B cell (primary cell): ENCODE measurements around the gene SLC44A1. TPM values are rescaled to one million over a fixed set of nuclear protein-coding genes. Genes with fewer than 3 reads are reported as not detected.

Source experiments
- ATAC-seq: fragments of 200-7000 bp; cut with Tn5 transposase; one replicate; pipeline ENCODE4 v1.10.0; 2021; ENCODE audit warnings: low read depth, mild to moderate bottlenecking, moderate number of reproducible peaks, moderate library complexity
- CTCF ChIA-PET: fragments of 350-600 bp; sonication (Branson Sonifier 250); formaldehyde crosslinking; loops from one replicate; lab custom pipeline; 2021; ENCODE audit warnings: antibody characterized with exemption, inconsistent platforms; lab: Charles Lee
- POLR2A ChIA-PET: fragments of 350-600 bp; sonication (Branson Sonifier 250); formaldehyde crosslinking; loops from one replicate; lab custom pipeline; 2021; ENCODE audit warnings: antibody characterized with exemption; lab: Charles Lee
- DNase-seq: peaks from one replicate; pipeline ENCODE4 v3.0.0; 2013
- H2AFZ ChIP-seq: 2 replicates; pipeline ENCODE4 v1.6.1; 2012; ENCODE audit warnings: mild to moderate bottlenecking, low read depth, low read length; ENCODE audit not compliant: insufficient read depth, poor library complexity, severe bottlenecking
- H3K27ac ChIP-seq, 2 donors: 1 replicate in 1 of 2; 2 replicates in 1 of 2; pipeline ENCODE4 v1.5.1; 2012 to 2013; ENCODE audit warnings: low read length in 2 of 2, mild to moderate bottlenecking in 2 of 2, moderate library complexity in 1 of 2
- H3K27me3 ChIP-seq, 4 experiments: fragments of 200-600 bp in 1 of 4; sonication (generic) in 1 of 4; replicated peaks in 1 of 4; 1 replicate in 2 of 4; 2 replicates in 2 of 4; pipeline versions ENCODE4 v1.6.1 to v1.7.0; 2013 to 2016; ENCODE audit warnings: low read length in 3 of 4, mild to moderate bottlenecking in 2 of 4, mixed read lengths in 1 of 4, moderate library complexity in 1 of 4; ENCODE audit not compliant: insufficient read depth in 4 of 4, control insufficient read depth in 3 of 4; ENCODE audit errors: control extremely low read depth in 1 of 4
- H3K36me3 ChIP-seq, 2 experiments: replicated peaks in 1 of 2; 1 replicate in 1 of 2; 2 replicates in 1 of 2; pipeline versions ENCODE4 v1.6.1 to v1.7.1; 2013; ENCODE audit warnings: low read length in 1 of 2; ENCODE audit not compliant: insufficient read depth in 2 of 2, control insufficient read depth in 1 of 2; ENCODE audit errors: control extremely low read depth in 1 of 2, extremely low read depth in 1 of 2
- H3K4me1 ChIP-seq, 2 donors: fragments of 200-600 bp in 1 of 2; sonication (generic) in 1 of 2; 1 replicate in 1 of 2; 2 replicates in 1 of 2; pipeline versions ENCODE4 v1.5.1 to v1.6.1; 2013 to 2017; ENCODE audit warnings: low read length in 2 of 2; ENCODE audit not compliant: control insufficient read depth in 2 of 2, insufficient read depth in 2 of 2
- H3K4me2 ChIP-seq: replicated peaks from 2 replicates; pipeline ENCODE3; 2012; ENCODE audit warnings: mild to moderate bottlenecking, low read depth, low read length; ENCODE audit not compliant: poor library complexity, severe bottlenecking
- H3K4me3 ChIP-seq, 5 experiments: fragments of 200-600 bp in 1 of 5; sonication (generic) in 1 of 5; 1 replicate in 3 of 5; 2 replicates in 2 of 5; pipeline versions ENCODE4 v1.5.1 to v1.7.0; 2011 to 2016; ENCODE audit warnings: low read length in 4 of 5, mild to moderate bottlenecking in 4 of 5, low read depth in 2 of 5, control low read depth in 1 of 5, moderate library complexity in 1 of 5; ENCODE audit not compliant: insufficient read depth in 1 of 5; ENCODE audit errors: control extremely low read depth in 1 of 5, extremely low read depth in 1 of 5
- H3K79me2 ChIP-seq: fragments of 200-600 bp; sonication (generic); one replicate; pipeline ENCODE4 v1.6.0; 2016; ENCODE audit warnings: low read length; ENCODE audit not compliant: control insufficient read depth, insufficient read depth
- H3K9ac ChIP-seq: fragments of 200-600 bp; sonication (generic); 2 replicates; pipeline ENCODE4 v1.6.1; 2017; ENCODE audit warnings: mild to moderate bottlenecking, low read length, moderate library complexity
- H3K9me3 ChIP-seq, 3 donors: one replicate each; pipeline versions ENCODE4 v1.6.1 to v1.7.1; 2013; ENCODE audit warnings: low read length in 2 of 3; ENCODE audit not compliant: control insufficient read depth in 2 of 3, insufficient read depth in 1 of 3; ENCODE audit errors: control extremely low read depth in 1 of 3
- H4K20me1 ChIP-seq: 2 replicates; pipeline ENCODE4 v1.6.0; 2012; ENCODE audit warnings: mild to moderate bottlenecking, low read length; ENCODE audit not compliant: insufficient read depth, control insufficient read depth, poor library complexity, severe bottlenecking
- H3K27ac Mint-ChIP-seq: one replicate; pipeline ENCODE4 v1.8.0; 2021; ENCODE audit warnings: mixed read lengths
- H3K27me3 Mint-ChIP-seq: one replicate; pipeline ENCODE4 v1.8.0; 2021; ENCODE audit warnings: mixed read lengths
- H3K4me1 Mint-ChIP-seq: one replicate; pipeline ENCODE4 v1.8.0; 2021; ENCODE audit warnings: mixed read lengths
- H3K4me3 Mint-ChIP-seq: one replicate; pipeline ENCODE4 v1.8.0; 2021; ENCODE audit warnings: mixed read lengths
- H3K9me3 Mint-ChIP-seq: one replicate; pipeline ENCODE4 v1.8.0; 2022; ENCODE audit warnings: mixed read lengths; ENCODE audit not compliant: insufficient read depth
- EZH2 ChIP-seq: IDR thresholded peaks from 2 replicates; pipeline ENCODE4 v1.6.1; 2012; ENCODE audit warnings: borderline replicate concordance, low read depth, mild to moderate bottlenecking, moderate library complexity, low read length; ENCODE audit not compliant: insufficient read depth, poor library complexity, severe bottlenecking
- WGBS: methylation state at CpG from one replicate; pipeline ENCODE4 v1.1.5; 2013; ENCODE audit warnings: missing lambda C conversion rate; ENCODE audit not compliant: insufficient coverage; 5-methylcytosine and 5-hydroxymethylcytosine counted together
- intact Hi-C: fragments of 100-400 bp; cut with micrococcal nuclease; formaldehyde crosslinking; loops from one replicate; pipeline ENCODE4 v1.10.0; 2022
- polyA plus RNA-seq: library from polyadenylated mRNA; depleted of rRNA; stranded (reverse); fragments of >200 nt; gene quantifications from 2 replicates; pipeline ENCODE4 v1.2.3, GENCODE V29; 2012
- total RNA-seq, 2 donors: library from RNA; stranded (reverse); fragments of 120-200 nt in 1 of 2; gene quantifications; 1 replicate in 1 of 2; 2 replicates in 1 of 2; pipeline versions ENCODE4 v1.2.3 to v1.2.4, GENCODE V29; 2013 to 2022
- TF ChIP-seq, protein P1 (sequence below): fragments of 200-600 bp; IDR thresholded peaks from one replicate; pipeline ENCODE4 v1.8.0; 2022; ENCODE audit warnings: antibody characterized with exemption, mild to moderate bottlenecking

SLC44A1 gene
- total and polyA plus RNA-seq, 2 donors (not counting 1 experiment from before 2014, with no cell fraction given) = 2.2 to 17.7 TPM

- no peak overlapping the region for H3K9ac ChIP-seq
- ChIA-PET POLR2A (no interaction called here), CTCF (interaction anchor here (1.1 kb wide), 1 partner anchor 10 kb away, joined by 3 read pairs; no protein-coding TSS in a partner anchor)
- 75% methylated on average over 3 of the region's 3 CpGs for WGBS
- DNase-seq (no peak), ATAC-seq (no peak)
- H3K27me3 Mint-ChIP-seq = no peaks in the 10 kb centered on the region
- peaks cover 4 to 6% of the 10 kb centered on the region in 2 donors for H3K4me1 ChIP-seq
- no peak overlapping the region for H3K27ac Mint-ChIP-seq
- no peak overlapping the region for H3K4me3 Mint-ChIP-seq
- no peak overlapping the region for H3K4me3 ChIP-seq
- intact Hi-C loops = loop anchor here (10.0 kb wide), 1 partner anchor 115 kb away; the partner anchor contains the start of gene SLC44A1
- H2AFZ ChIP-seq = no peak overlapping the region
- H3K36me3 ChIP-seq = peaks cover 1 to 5% of the 10 kb centered on the region in 2 experiments
- no peaks in the 10 kb centered on the region for H4K20me1 ChIP-seq
- H3K79me2 ChIP-seq = no peaks in the 10 kb centered on the region
- H3K4me1 Mint-ChIP-seq = peaks cover 11% of the 10 kb centered on the region
- H3K27ac ChIP-seq = no peak overlapping the region
- H3K4me2 ChIP-seq = no peak overlapping the region
- H3K9me3 ChIP-seq = no peaks in the 10 kb centered on the region
- H3K27me3 ChIP-seq = no peaks in the 10 kb centered on the region
- TF ChIP-seq, protein P1, sequence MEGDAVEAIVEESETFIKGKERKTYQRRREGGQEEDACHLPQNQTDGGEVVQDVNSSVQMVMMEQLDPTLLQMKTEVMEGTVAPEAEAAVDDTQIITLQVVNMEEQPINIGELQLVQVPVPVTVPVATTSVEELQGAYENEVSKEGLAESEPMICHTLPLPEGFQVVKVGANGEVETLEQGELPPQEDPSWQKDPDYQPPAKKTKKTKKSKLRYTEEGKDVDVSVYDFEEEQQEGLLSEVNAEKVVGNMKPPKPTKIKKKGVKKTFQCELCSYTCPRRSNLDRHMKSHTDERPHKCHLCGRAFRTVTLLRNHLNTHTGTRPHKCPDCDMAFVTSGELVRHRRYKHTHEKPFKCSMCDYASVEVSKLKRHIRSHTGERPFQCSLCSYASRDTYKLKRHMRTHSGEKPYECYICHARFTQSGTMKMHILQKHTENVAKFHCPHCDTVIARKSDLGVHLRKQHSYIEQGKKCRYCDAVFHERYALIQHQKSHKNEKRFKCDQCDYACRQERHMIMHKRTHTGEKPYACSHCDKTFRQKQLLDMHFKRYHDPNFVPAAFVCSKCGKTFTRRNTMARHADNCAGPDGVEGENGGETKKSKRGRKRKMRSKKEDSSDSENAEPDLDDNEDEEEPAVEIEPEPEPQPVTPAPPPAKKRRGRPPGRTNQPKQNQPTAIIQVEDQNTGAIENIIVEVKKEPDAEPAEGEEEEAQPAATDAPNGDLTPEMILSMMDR = no peak
- TF ChIP-seq EZH2 = no peak
- no peaks in the 10 kb centered on the region for H3K9me3 Mint-ChIP-seq
Observed at GRCh38 chr9:105359892-105360291, 115.4 kb downstream of the SLC44A1 start.

- H3K4me2 ChIP-seq = no peak overlapping the region
- no peaks in the 10 kb centered on the region for H3K27me3 ChIP-seq
- H3K27ac ChIP-seq = no peak overlapping the region
- CTCF ChIA-PET = interaction anchor here (1.1 kb wide), 1 partner anchor 10 kb away, joined by 3 read pairs; no protein-coding TSS in a partner anchor
- no peak overlapping the region for H3K4me3 ChIP-seq
- no peaks in the 10 kb centered on the region for H3K9me3 ChIP-seq
- Mint-ChIP-seq H3K4me3 (no peak overlapping the region), H3K9me3 (no peaks in the 10 kb centered on the region), H3K4me1 (peaks cover 11% of the 10 kb centered on the region), H3K27me3 (no peaks in the 10 kb centered on the region), H3K27ac (no peak overlapping the region)
- H2AFZ ChIP-seq = no peak overlapping the region
- H3K79me2 ChIP-seq = no peaks in the 10 kb centered on the region
- intact Hi-C loops = no loop called here
- ATAC-seq (no peak), DNase-seq (no peak)
- TF ChIP-seq EZH2 = no peak
- TF ChIP-seq, protein P1 = no peak
- H4K20me1 ChIP-seq = no peaks in the 10 kb centered on the region
- peaks cover 1 to 5% of the 10 kb centered on the region in 2 experiments for H3K36me3 ChIP-seq
- WGBS = no CpG with 5 or more reads among the region's 1 CpG
- POLR2A ChIA-PET = no interaction called here
- peaks cover 4 to 6% of the 10 kb centered on the region in 2 donors for H3K4me1 ChIP-seq
- no peak overlapping the region for H3K9ac ChIP-seq
Observed at GRCh38 chr9:105360344-105360743, 115.9 kb downstream of the SLC44A1 start.
